PFSK-1 (cell line): ENCODE results near the gene CCDC85A.

Experiments
- POLR2AphosphoS5 ChIP-seq: IDR thresholded peaks from 2 replicates; pipeline ENCODE4 v1.6.1; 2012; ENCODE audit warnings: low read depth, mild to moderate bottlenecking, control low read depth, low read length, moderate library complexity
- TAF1 ChIP-seq: IDR thresholded peaks from 2 replicates; pipeline ENCODE4 v1.6.1; 2012; ENCODE audit warnings: low read length, control low read depth, borderline replicate concordance; ENCODE audit not compliant: insufficient read depth

GRCh38 chr2:56204556-56204955 is 20.8 kb downstream of the CCDC85A start:
- TF ChIP-seq TAF1, result no peak
- TF ChIP-seq POLR2AphosphoS5, result no peak
